HepG2 (cell line): ENCODE data around the gene COL9A2.

ENCODE experiments used
- TF ChIP-seq, protein P1 (sequence below): sonication (generic); formaldehyde crosslinking; IDR thresholded peaks from 2 replicates; pipeline ENCODE4 v1.5.0; 2020; ENCODE audit warnings: missing genetic modification reagents
- TF ChIP-seq, protein P2 (sequence below): sonication (generic); formaldehyde crosslinking; IDR thresholded peaks from 2 replicates; pipeline ENCODE4 v1.5.0; 2020; ENCODE audit warnings: mild to moderate bottlenecking, missing genetic modification reagents, moderate library complexity

DNA sequence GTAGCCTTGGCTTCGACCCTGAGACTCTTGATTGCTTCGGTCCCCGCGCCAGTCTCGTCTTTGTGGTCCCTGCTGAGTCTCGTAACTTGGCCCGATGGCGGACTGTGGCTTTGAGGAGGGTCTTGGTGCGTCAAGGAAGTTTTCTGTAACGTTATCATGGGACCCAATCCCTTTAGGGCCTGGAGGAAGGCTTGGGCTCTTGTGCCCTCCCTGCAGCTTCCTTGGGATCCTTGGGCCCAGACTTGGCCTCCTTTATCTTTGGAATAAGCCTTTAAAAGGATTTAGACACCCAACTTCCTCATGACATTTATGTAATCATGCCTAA lies 58.7 kb downstream of the COL9A2 start:
- TF ChIP-seq, protein P1, sequence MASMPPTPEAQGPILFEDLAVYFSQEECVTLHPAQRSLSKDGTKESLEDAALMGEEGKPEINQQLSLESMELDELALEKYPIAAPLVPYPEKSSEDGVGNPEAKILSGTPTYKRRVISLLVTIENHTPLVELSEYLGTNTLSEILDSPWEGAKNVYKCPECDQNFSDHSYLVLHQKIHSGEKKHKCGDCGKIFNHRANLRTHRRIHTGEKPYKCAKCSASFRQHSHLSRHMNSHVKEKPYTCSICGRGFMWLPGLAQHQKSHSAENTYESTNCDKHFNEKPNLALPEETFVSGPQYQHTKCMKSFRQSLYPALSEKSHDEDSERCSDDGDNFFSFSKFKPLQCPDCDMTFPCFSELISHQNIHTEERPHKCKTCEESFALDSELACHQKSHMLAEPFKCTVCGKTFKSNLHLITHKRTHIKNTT = no peak
- TF ChIP-seq, protein P2, sequence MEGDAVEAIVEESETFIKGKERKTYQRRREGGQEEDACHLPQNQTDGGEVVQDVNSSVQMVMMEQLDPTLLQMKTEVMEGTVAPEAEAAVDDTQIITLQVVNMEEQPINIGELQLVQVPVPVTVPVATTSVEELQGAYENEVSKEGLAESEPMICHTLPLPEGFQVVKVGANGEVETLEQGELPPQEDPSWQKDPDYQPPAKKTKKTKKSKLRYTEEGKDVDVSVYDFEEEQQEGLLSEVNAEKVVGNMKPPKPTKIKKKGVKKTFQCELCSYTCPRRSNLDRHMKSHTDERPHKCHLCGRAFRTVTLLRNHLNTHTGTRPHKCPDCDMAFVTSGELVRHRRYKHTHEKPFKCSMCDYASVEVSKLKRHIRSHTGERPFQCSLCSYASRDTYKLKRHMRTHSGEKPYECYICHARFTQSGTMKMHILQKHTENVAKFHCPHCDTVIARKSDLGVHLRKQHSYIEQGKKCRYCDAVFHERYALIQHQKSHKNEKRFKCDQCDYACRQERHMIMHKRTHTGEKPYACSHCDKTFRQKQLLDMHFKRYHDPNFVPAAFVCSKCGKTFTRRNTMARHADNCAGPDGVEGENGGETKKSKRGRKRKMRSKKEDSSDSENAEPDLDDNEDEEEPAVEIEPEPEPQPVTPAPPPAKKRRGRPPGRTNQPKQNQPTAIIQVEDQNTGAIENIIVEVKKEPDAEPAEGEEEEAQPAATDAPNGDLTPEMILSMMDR = no peak
